PC-3 (cell line): ENCODE measurements around the gene BAZ1B. TPM values are rescaled to one million over a fixed set of nuclear protein-coding genes. Genes with fewer than 3 reads are reported as not detected.

Source experiments
- ATAC-seq: fragments of 200-7000 bp; cut with Tn5 transposase; 2 replicates; pipeline ENCODE4 v1.9.1; 2020; ENCODE audit warnings: mild to moderate bottlenecking, moderate library complexity
- BruUV-seq: library from RNA; stranded (reverse); fragments of 400-500 nt; replicated peaks from 2 replicates; lab custom pipeline; 2021; lab: Mats Ljungman, UMichigan
- CTCF ChIA-PET: fragments of 300-600 bp; sonication (Branson Sonifier 250); formaldehyde crosslinking; loops from one replicate; lab custom pipeline; 2022; ENCODE audit warnings: antibody characterized with exemption; lab: Charles Lee
- POLR2A ChIA-PET: fragments of 300-600 bp; sonication (Branson Sonifier 250); formaldehyde crosslinking; loops from one replicate; lab custom pipeline; 2022; ENCODE audit warnings: antibody characterized with exemption; ENCODE audit not compliant: unreplicated experiment; lab: Charles Lee
- DNase-seq: peaks from one replicate; pipeline ENCODE4 v3.0.0-alpha.2; 2015
- H2AFZ ChIP-seq: fragments of 300-600 bp; sonication (generic); 2 replicates; pipeline ENCODE4 v1.6.0; 2016; ENCODE audit warnings: antibody characterized with exemption, low read length
- H3F3A ChIP-seq: fragments of 300-600 bp; sonication (generic); one replicate; pipeline ENCODE4 v1.6.0; 2017; ENCODE audit warnings: antibody characterized with exemption, low read length, control low read depth, mild to moderate bottlenecking; ENCODE audit not compliant: unreplicated experiment
- H3K27ac ChIP-seq: fragments of 300-600 bp; sonication (generic); 2 replicates; pipeline ENCODE4 v1.5.1; 2016; ENCODE audit warnings: mild to moderate bottlenecking, low read length
- H3K27me3 ChIP-seq: fragments of 300-600 bp; sonication (generic); 2 replicates; pipeline ENCODE4 v1.6.1; 2016; ENCODE audit warnings: low read length, mixed read lengths
- H3K36me3 ChIP-seq: fragments of 300-600 bp; sonication (generic); 2 replicates; pipeline ENCODE4 v1.6.1; 2016; ENCODE audit warnings: low read depth, mixed run types, low read length, mixed read lengths
- H3K4me1 ChIP-seq: fragments of 300-600 bp; sonication (generic); 2 replicates; pipeline ENCODE4 v1.5.1; 2016; ENCODE audit warnings: low read length; ENCODE audit not compliant: insufficient read depth
- H3K4me2 ChIP-seq: fragments of 300-600 bp; sonication (generic); 2 replicates; pipeline ENCODE4 v1.6.0; 2016; ENCODE audit warnings: low read length
- H3K4me3 ChIP-seq: fragments of 300-600 bp; sonication (generic); 2 replicates; pipeline ENCODE4 v1.5.1; 2016; ENCODE audit warnings: mild to moderate bottlenecking, low read length, mixed read lengths
- H3K79me2 ChIP-seq: fragments of 300-600 bp; sonication (generic); 2 replicates; pipeline ENCODE4 v1.6.1; 2017; ENCODE audit warnings: low read length, mixed read lengths
- H3K9ac ChIP-seq: fragments of 300-600 bp; sonication (generic); 2 replicates; pipeline ENCODE4 v1.6.0; 2016; ENCODE audit warnings: mild to moderate bottlenecking, low read length
- H3K9me2 ChIP-seq: fragments of 300-600 bp; sonication (generic); replicated peaks from 2 replicates; pipeline ENCODE4 v1.6.1; 2016; ENCODE audit warnings: mixed run types, low read length, mixed read lengths
- H3K9me3 ChIP-seq: fragments of 300-600 bp; sonication (generic); 2 replicates; pipeline ENCODE4 v1.6.1; 2016; ENCODE audit warnings: low read length, mixed read lengths
- H4K20me1 ChIP-seq: fragments of 300-600 bp; sonication (generic); 2 replicates; pipeline ENCODE4 v1.6.1; 2016; ENCODE audit warnings: low read length, mixed read lengths
- CTCF ChIP-seq: fragments of 300-600 bp; sonication (generic); conservative IDR thresholded peaks from 2 replicates; pipeline ENCODE4 v1.5.1; 2017; ENCODE audit warnings: antibody characterized with exemption, low read depth, mild to moderate bottlenecking, low read length
- EZH2 ChIP-seq: fragments of 300-600 bp; sonication (generic); IDR thresholded peaks from one replicate; pipeline ENCODE4 v1.6.1; 2017; ENCODE audit warnings: antibody characterized with exemption, mild to moderate bottlenecking, low read length; ENCODE audit not compliant: unreplicated experiment
- EZH2phosphoT487 ChIP-seq: fragments of 300-600 bp; sonication (generic); IDR thresholded peaks from 2 replicates; pipeline ENCODE4 v1.6.1; 2018; ENCODE audit warnings: mild to moderate bottlenecking, antibody characterized with exemption, low read length, borderline replicate concordance
- intact Hi-C: fragments of 100-400 bp; cut with micrococcal nuclease; formaldehyde crosslinking; loops from 2 replicates; pipeline ENCODE4 v1.9.0; 2023
- total RNA-seq: library from RNA; depleted of rRNA; stranded (reverse); fragments of >200 nt; gene quantifications from 2 replicates; pipeline ENCODE4 v1.2.3, GENCODE V29; 2014

Gene BAZ1B
- total RNA-seq, 1 experiment from 2014 or later, result 45.5 TPM

GRCh38 chr7:73447121-73447733 lies 74.9 kb downstream of the BAZ1B start:
- Histone ChIP-seq H3K9ac (no peak overlapping the region), H3K9me2 (no peaks in the 10 kb centered on the region), H3K9me3 (no peaks in the 10 kb centered on the region), H3K4me3 (no peak overlapping the region), H3K4me2 (no peak overlapping the region), H3K27me3 (no peaks in the 10 kb centered on the region), H2AFZ (no peak overlapping the region), H4K20me1 (no peaks in the 10 kb centered on the region), H3K79me2 (no peaks in the 10 kb centered on the region), H3F3A (no peaks in the 10 kb centered on the region), H3K27ac (no peak overlapping the region), H3K36me3 (peaks cover 82% of the 10 kb centered on the region), H3K4me1 (no peaks in the 10 kb centered on the region)
- ATAC-seq, result no peak
- CTCF ChIA-PET, result no interaction called here
- POLR2A ChIA-PET, result no interaction called here
- intact Hi-C loops, result no loop called here
- BruUV-seq, result no TSS peak
- no peak for DNase-seq
- no peak for TF ChIP-seq CTCF
- no peak for TF ChIP-seq EZH2phosphoT487

- ATAC-seq, result no peak
- no TSS peak for BruUV-seq
- H3K9me2 ChIP-seq, result no peaks in the 10 kb centered on the region
- H3K4me2 ChIP-seq, result no peak overlapping the region
- no peaks in the 10 kb centered on the region for H4K20me1 ChIP-seq
- no peaks in the 10 kb centered on the region for H3K9me3 ChIP-seq
- no peaks in the 10 kb centered on the region for H3K27me3 ChIP-seq
- no peak for TF ChIP-seq EZH2
- TF ChIP-seq EZH2phosphoT487, result no peak
- no peak for TF ChIP-seq CTCF
- intact Hi-C loops, result no loop called here
- H3K79me2 ChIP-seq, result no peaks in the 10 kb centered on the region
- no peak for DNase-seq
- H3K9ac ChIP-seq, result no peak overlapping the region
- no peaks in the 10 kb centered on the region for H3F3A ChIP-seq
- CTCF ChIA-PET, result no interaction called here
- H3K4me1 ChIP-seq, result no peaks in the 10 kb centered on the region
- H3K4me3 ChIP-seq, result no peak overlapping the region
- H3K27ac ChIP-seq, result no peak overlapping the region
- H3K36me3 ChIP-seq, result peaks cover 84% of the 10 kb centered on the region
- POLR2A ChIA-PET, result no interaction called here
- no peak overlapping the region for H2AFZ ChIP-seq
These were observed 75.4 kb downstream of the BAZ1B start for GRCh38 chr7:73446682-73447081.

GRCh38 chr7:73443548-73444255 lies 78.4 kb downstream of the BAZ1B start:
- BruUV-seq, result no TSS peak
- DNase-seq (no peak), ATAC-seq (no peak)
- no peaks in the 10 kb centered on the region for H3K27me3 ChIP-seq
- no peaks in the 10 kb centered on the region for H4K20me1 ChIP-seq
- no peaks in the 10 kb centered on the region for H3K9me3 ChIP-seq
- H3K79me2 ChIP-seq, result no peaks in the 10 kb centered on the region
- H3K4me1 ChIP-seq, result no peaks in the 10 kb centered on the region
- no peak overlapping the region for H3K4me3 ChIP-seq
- no peaks in the 10 kb centered on the region for H3F3A ChIP-seq
- intact Hi-C loops, result no loop called here
- CTCF ChIA-PET, result no interaction called here
- no peak for TF ChIP-seq EZH2phosphoT487
- no peak for TF ChIP-seq CTCF
- no peak for TF ChIP-seq EZH2
- H3K36me3 ChIP-seq, result peaks cover 61% of the 10 kb centered on the region
- H3K9me2 ChIP-seq, result no peaks in the 10 kb centered on the region
- H2AFZ ChIP-seq, result no peak overlapping the region
- no peak overlapping the region for H3K4me2 ChIP-seq
- H3K9ac ChIP-seq, result no peak overlapping the region
- POLR2A ChIA-PET, result no interaction called here
- no peak overlapping the region for H3K27ac ChIP-seq
